Endothelial cell of umbilical vein (primary cell): ENCODE results near the gene ABTB2. TPM values are rescaled to one million over a fixed set of nuclear protein-coding genes. Genes with fewer than 3 reads are reported as not detected.

Experiments used
- BruUV-seq: library from RNA; stranded (reverse); fragments of 400-500 nt; replicated peaks from 2 replicates; lab custom pipeline; 2021; lab: Mats Ljungman, UMichigan
- CTCF ChIA-PET: fragments of 300-600, 350-600 bp; sonication (Branson Sonifier 250); formaldehyde crosslinking; loops from one replicate; lab custom pipeline; 2021; ENCODE audit warnings: antibody characterized with exemption, inconsistent platforms; lab: Charles Lee
- POLR2A ChIA-PET: fragments of 300-600, 350-600 bp; sonication (Branson Sonifier 250); formaldehyde crosslinking; loops from one replicate; lab custom pipeline; 2021; ENCODE audit warnings: antibody characterized with exemption, inconsistent platforms; lab: Charles Lee
- DNase-seq: peaks from one replicate; pipeline ENCODE4 v3.0.0-alpha.2; 2011; ENCODE audit warnings: low read depth, low spot score
- FAIRE-seq: peaks from 2 replicates; lab custom pipeline; 2011; peaks lifted over from hg19 to GRCh38; lab: Jason Lieb, UNC
- H2AFZ ChIP-seq: 2 replicates; pipeline ENCODE4 v1.6.0; 2012; ENCODE audit warnings: low read depth, low read length, control low read depth, inconsistent platforms
- H3K27ac ChIP-seq: 2 replicates; pipeline ENCODE4 v1.5.1; 2011; ENCODE audit warnings: low read depth, mild to moderate bottlenecking, control low read depth, low read length, moderate library complexity; ENCODE audit not compliant: insufficient read depth
- H3K27me3 ChIP-seq, 2 experiments: 2 replicates each; pipeline versions ENCODE4 v1.6.0 to v1.6.1; 2011; ENCODE audit warnings: low read length in 2 of 2, mixed read lengths in 1 of 2; ENCODE audit not compliant: control insufficient read depth in 2 of 2, insufficient read depth in 2 of 2
- H3K36me3 ChIP-seq, 2 experiments: 2 replicates in 1 of 2; 3 replicates in 1 of 2; pipeline ENCODE4 v1.5.1; 2011; ENCODE audit warnings: low read length in 2 of 2, mild to moderate bottlenecking in 1 of 2, moderate library complexity in 1 of 2; ENCODE audit not compliant: control insufficient read depth in 2 of 2, insufficient read depth in 2 of 2; ENCODE audit errors: extremely low read depth in 1 of 2
- H3K4me1 ChIP-seq: 3 replicates; pipeline ENCODE4 v1.5.1; 2011; ENCODE audit warnings: mild to moderate bottlenecking, low read length; ENCODE audit not compliant: control insufficient read depth, insufficient read depth; ENCODE audit errors: extremely low read depth
- H3K4me2 ChIP-seq: 2 replicates; pipeline ENCODE4 v1.6.1; 2011; ENCODE audit warnings: low read length, control low read depth, mixed read lengths; ENCODE audit not compliant: insufficient read depth
- H3K4me3 ChIP-seq, 3 experiments: fragments of 200-600 bp in 1 of 3; sonication (generic), shearing (Covaris generic) in 1 of 3; replicated peaks in 1 of 3; 2 replicates each; pipeline ENCODE4 v1.5.1; 2011 to 2016; ENCODE audit warnings: control low read depth in 3 of 3, low read length in 3 of 3, mild to moderate bottlenecking in 2 of 3, inconsistent platforms in 1 of 3, low read depth in 1 of 3, moderate library complexity in 1 of 3; ENCODE audit not compliant: insufficient read depth in 1 of 3
- H3K79me2 ChIP-seq: 2 replicates; pipeline ENCODE4 v1.6.0; 2012; ENCODE audit warnings: low read length, inconsistent platforms; ENCODE audit not compliant: control insufficient read depth, insufficient read depth
- H3K9ac ChIP-seq: replicated peaks from 2 replicates; pipeline ENCODE3; 2011; ENCODE audit warnings: low read length, control low read depth; ENCODE audit not compliant: insufficient read depth; ENCODE audit errors: extremely low read depth
- H3K9me1 ChIP-seq: replicated peaks from 3 replicates; pipeline ENCODE4 v1.6.0; 2011; ENCODE audit warnings: mild to moderate bottlenecking, low read length; ENCODE audit not compliant: control insufficient read depth, insufficient read depth; ENCODE audit errors: extremely low read depth
- H3K9me3 ChIP-seq: replicated peaks from 2 replicates; pipeline ENCODE4 v1.5.1; 2012; ENCODE audit warnings: low read length, inconsistent platforms; ENCODE audit not compliant: control insufficient read depth, insufficient read depth
- H4K20me1 ChIP-seq: replicated peaks from 2 replicates; pipeline ENCODE3; 2011; ENCODE audit warnings: mild to moderate bottlenecking, low read length; ENCODE audit not compliant: control insufficient read depth, insufficient read depth; ENCODE audit errors: extremely low read depth
- EZH2 ChIP-seq: IDR thresholded peaks from 2 replicates; pipeline ENCODE4 v1.6.1; 2012; ENCODE audit warnings: borderline replicate concordance, low read depth, mild to moderate bottlenecking, moderate library complexity, low read length, inconsistent platforms; ENCODE audit not compliant: severe bottlenecking
- FOS ChIP-seq: IDR thresholded peaks from 2 replicates; pipeline ENCODE4 v1.6.1; 2011; ENCODE audit warnings: mild to moderate bottlenecking, low read length, moderate library complexity, borderline replicate concordance; ENCODE audit not compliant: insufficient read depth
- GATA2 ChIP-seq: IDR thresholded peaks from 2 replicates; pipeline ENCODE4 v1.7.0; 2011; ENCODE audit warnings: low read depth, mild to moderate bottlenecking, moderate library complexity, mixed read lengths, low read length; ENCODE audit not compliant: insufficient read length, insufficient read depth
- JUN ChIP-seq: IDR thresholded peaks from 2 replicates; pipeline ENCODE4 v1.6.1; 2011; ENCODE audit warnings: borderline replicate concordance, low read depth; ENCODE audit not compliant: insufficient read length, insufficient read depth
- MYC ChIP-seq: IDR thresholded peaks from one replicate; pipeline ENCODE4 v1.6.1; 2011; ENCODE audit warnings: mild to moderate bottlenecking, low read depth, low read length
- POLR2A ChIP-seq: IDR thresholded peaks from 2 replicates; pipeline ENCODE4 v1.6.1; 2012; ENCODE audit warnings: low read depth, mild to moderate bottlenecking, control low read depth, low read length
- POLR2AphosphoS5 ChIP-seq: IDR thresholded peaks from 2 replicates; pipeline ENCODE4 v1.6.1; 2012; ENCODE audit warnings: low read depth, mild to moderate bottlenecking, control low read depth, low read length, moderate library complexity; ENCODE audit not compliant: insufficient read depth
- dilution Hi-C: fragments of 300-500 bp; cut with MboI; formaldehyde crosslinking; loops from one replicate; pipeline ENCODE4 v1.15.0; 2019; ENCODE audit warnings: low sequenced_read_pairs; ENCODE audit not compliant: extremely low pct_ligation_motif_present
- intact Hi-C: fragments of 100-400 bp; cut with micrococcal nuclease; formaldehyde crosslinking; loops from one replicate; pipeline ENCODE4 v1.10.0; 2022
- polyA plus RNA-seq, 4 experiments: library from polyadenylated mRNA; depleted of rRNA in 3 of 4; stranded (reverse) in 3 of 4; unstranded in 1 of 4; fragments of >200 nt; gene quantifications; 2 replicates each; pipeline versions ENCODE4 v1.2.1 to v1.2.3, GENCODE V29; 2011 to 2012; ENCODE audit warnings: missing spikeins in 1 of 4
- total RNA-seq: library from RNA; stranded (reverse); gene quantifications from 2 replicates; pipeline ENCODE4 v1.2.3, GENCODE V29; 2021
- TF ChIP-seq, protein P1 (sequence below): IDR thresholded peaks from 2 replicates; pipeline ENCODE4 v1.6.1; 2011; ENCODE audit not compliant: insufficient read depth, insufficient read length
- TF ChIP-seq, protein P2 (sequence below), 2 donors: IDR thresholded peaks; 1 replicate in 1 of 2; 2 replicates in 1 of 2; pipeline ENCODE4 v1.5.1; 2011; ENCODE audit warnings: low read length in 2 of 2, mild to moderate bottlenecking in 2 of 2, moderate library complexity in 2 of 2, control low read depth in 1 of 2, inconsistent platforms in 1 of 2, low read depth in 1 of 2; ENCODE audit not compliant: insufficient read depth in 1 of 2; ENCODE audit errors: extremely low read depth in 1 of 2

ABTB2 gene
- total and polyA plus RNA-seq, 2 donors (not counting 3 experiments of a cell fraction or from before 2014, with no cell fraction given), result 0.11 to 0.14 TPM

DNA sequence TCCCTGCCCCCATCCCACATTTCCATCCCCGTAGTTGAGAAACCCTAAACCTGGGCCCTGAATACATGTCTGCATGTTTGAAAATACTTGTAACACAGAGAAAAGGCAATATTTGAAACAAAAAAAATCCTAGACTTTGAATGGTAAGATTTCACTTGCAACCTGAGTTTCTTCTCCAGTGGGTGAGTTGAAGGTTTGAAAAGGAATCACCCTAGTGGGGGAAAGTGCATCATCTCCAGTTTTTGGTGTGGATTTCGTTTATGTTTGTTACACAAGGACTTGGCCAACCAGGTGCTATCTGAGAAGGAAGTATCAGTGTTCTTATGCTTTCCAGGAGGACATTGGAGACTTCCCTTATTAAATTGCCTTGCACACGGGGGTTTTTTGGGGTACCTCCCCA, 90.4 kb downstream of the ABTB2 start:
- Histone ChIP-seq H3K4me1 (no peaks in the 10 kb centered on the region), H3K79me2 (no peaks in the 10 kb centered on the region), H3K27ac (no peak overlapping the region), H3K4me2 (no peak overlapping the region), H3K36me3 (no peaks in the 10 kb centered on the region), H3K4me3 (no peak overlapping the region), H4K20me1 (no peaks in the 10 kb centered on the region), H3K9ac (no peak overlapping the region), H2AFZ (no peak overlapping the region), H3K27me3 (peaks cover 0 to 7% of the 10 kb centered on the region in 2 experiments), H3K9me1 (no peaks in the 10 kb centered on the region), H3K9me3 (no peaks in the 10 kb centered on the region)
- ChIA-PET POLR2A (no interaction called here), CTCF (no interaction called here)
- DNase-seq (no peak), FAIRE-seq (no peak)
- dilution Hi-C loops, result no loop called here
- no TSS peak for BruUV-seq
- TF ChIP-seq, protein P1, sequence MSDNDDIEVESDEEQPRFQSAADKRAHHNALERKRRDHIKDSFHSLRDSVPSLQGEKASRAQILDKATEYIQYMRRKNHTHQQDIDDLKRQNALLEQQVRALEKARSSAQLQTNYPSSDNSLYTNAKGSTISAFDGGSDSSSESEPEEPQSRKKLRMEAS, result no peak
- no peak for TF ChIP-seq POLR2A
- no peak for TF ChIP-seq EZH2
- no peak for TF ChIP-seq POLR2AphosphoS5
- TF ChIP-seq, protein P2, sequence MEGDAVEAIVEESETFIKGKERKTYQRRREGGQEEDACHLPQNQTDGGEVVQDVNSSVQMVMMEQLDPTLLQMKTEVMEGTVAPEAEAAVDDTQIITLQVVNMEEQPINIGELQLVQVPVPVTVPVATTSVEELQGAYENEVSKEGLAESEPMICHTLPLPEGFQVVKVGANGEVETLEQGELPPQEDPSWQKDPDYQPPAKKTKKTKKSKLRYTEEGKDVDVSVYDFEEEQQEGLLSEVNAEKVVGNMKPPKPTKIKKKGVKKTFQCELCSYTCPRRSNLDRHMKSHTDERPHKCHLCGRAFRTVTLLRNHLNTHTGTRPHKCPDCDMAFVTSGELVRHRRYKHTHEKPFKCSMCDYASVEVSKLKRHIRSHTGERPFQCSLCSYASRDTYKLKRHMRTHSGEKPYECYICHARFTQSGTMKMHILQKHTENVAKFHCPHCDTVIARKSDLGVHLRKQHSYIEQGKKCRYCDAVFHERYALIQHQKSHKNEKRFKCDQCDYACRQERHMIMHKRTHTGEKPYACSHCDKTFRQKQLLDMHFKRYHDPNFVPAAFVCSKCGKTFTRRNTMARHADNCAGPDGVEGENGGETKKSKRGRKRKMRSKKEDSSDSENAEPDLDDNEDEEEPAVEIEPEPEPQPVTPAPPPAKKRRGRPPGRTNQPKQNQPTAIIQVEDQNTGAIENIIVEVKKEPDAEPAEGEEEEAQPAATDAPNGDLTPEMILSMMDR (IDR thresholded peaks at IDR 0.05; ENCODE audit: extremely low read depth in 1 of 2, insufficient read depth in 1 of 2, low read depth in 1 of 2, low read length in 2 of 2), result no peak
- no peak for TF ChIP-seq GATA2
- no peak for TF ChIP-seq JUN
- no peak for TF ChIP-seq MYC
- no peak for TF ChIP-seq FOS
- intact Hi-C loops, result no loop called here
